Activated CD8-positive, alpha-beta memory T cell treated with anti-CD3 and anti-CD28 coated beads for 24 hours (primary cell): Measurements from ENCODE around the gene PEX10.

Source experiments
- DNase-seq: peaks from one replicate; pipeline ENCODE4 v3.0.0-alpha.2; 2020

PEX10 gene

DNA sequence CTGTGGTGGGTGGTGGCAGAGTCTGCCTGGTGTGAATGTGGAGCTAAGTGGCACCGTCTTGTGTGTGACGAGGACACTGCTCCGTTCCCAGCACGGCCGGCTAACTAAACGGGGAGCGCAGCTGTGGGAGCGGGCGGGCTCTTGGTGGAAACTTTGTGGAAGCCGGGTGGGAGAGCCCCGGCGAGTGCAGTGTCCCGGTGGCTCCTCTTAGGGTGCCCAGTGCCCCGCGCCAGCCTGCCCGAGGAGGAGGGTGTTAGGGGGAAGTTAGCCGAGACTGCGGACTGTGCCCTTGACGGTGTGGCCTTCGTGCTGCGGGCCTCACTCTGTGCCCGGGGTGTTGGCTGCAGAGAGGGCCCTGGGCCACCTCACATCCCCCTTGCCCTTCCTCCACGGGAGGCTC lies 9.9 kb downstream of the PEX10 start:
- DNase-seq, result no peak

DNA sequence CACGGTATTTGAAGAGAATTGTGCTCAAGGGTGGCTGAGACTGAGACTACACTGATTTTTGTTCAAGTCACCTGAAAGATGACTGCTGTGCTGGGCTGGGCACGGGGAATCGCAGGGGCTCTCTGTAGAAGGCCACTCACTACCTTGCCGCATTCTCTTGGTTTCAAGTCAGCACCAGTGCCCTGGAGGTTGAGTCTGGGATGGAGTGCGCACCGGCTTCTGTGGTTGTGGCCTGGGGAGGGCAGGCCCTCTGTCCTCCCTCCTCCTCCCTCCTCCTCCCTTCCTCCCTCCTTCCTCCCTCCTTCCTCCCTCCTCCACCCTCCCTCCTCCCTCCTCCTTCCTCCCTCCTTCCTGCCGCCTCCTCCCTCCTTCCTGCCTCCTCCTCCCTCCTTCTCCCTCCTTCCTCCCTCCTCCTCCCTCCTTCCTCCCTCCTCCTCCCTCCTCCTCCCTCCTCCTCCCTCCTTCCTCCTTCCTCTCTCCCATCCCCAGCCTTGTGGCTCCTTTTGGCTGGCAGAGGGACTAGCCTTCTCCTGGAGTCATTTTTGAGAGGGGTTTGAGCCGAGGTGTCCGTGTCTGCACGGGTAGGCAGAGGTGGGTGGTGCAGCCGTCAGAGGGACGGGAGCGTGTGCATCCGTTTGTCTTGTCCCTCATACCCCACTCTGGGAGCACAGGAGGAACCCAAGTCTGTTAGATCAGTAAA lies 11.3 kb downstream of the PEX10 start:
- DNase-seq, result no peak

DNA sequence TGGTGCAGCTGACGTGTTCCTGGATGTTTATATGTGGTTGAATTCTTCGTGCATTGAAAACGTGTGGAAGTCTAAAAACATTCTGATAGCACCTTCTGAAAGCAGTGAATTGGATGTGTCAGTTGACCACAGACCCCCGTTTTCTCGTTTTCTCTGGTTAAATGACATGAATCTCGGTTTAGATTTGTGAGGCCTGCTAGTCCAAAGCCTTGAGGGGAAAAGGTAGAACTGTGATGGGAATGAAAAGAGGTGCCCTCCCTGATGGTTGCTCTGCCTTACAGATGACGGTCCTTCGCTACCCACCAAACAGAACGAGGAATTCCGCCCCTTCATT lies 11.8 kb downstream of the PEX10 start:
- no peak for DNase-seq

DNA sequence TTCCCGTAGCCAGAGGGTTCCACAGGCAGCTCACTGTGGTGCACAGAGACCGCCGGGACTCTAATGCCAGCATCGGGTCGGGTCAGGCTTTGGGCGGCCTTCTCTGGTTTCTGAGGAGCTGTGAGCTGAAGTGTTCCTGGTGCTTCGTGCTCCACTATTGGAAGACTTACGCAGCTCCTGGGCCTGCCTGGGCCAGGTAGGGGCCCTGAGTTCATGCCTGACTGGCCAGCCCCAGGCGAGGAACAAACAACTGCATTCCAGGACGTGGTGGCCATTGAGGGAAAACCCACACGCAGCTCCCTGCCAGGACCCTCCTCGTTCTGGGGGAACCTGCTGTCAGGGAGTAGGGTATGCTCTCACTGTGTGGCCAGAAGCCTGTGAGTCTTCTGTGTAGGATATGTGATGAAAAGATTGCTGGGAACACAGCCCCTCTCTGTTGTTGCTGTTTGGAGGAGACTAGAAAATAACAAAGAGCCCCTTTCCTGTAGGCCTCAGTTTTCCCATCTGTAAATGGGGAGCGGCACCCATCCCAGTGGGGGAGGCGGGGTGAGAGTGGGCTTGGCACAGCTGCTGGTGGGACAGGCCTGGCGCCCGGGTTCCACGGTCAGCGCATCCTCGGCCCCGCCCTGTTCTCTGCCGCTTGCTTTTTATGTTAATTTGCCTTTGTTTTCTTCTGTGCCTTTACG lies 12.3 kb downstream of the PEX10 start:
- no peak for DNase-seq

DNA sequence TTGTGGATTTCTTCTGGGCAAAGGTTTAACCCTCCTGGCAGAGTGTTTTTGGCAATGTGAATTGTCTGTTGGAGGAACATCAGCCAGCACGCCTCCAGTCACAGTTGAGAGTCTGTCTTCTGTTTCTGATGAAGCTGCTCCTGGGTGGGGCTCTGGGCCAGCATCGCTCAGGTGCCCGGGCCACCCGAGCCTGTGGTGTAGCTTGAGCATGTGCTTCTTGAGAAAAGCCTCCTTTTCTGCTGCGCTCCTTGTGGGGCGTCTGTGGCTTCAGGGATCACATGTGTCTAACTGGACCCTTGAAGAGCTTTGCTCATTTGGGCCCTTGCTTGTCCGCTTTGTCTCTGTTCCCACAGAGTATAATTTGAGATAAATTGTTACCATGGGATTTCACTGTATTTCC lies 13.5 kb downstream of the PEX10 start:
- no peak for DNase-seq

DNA sequence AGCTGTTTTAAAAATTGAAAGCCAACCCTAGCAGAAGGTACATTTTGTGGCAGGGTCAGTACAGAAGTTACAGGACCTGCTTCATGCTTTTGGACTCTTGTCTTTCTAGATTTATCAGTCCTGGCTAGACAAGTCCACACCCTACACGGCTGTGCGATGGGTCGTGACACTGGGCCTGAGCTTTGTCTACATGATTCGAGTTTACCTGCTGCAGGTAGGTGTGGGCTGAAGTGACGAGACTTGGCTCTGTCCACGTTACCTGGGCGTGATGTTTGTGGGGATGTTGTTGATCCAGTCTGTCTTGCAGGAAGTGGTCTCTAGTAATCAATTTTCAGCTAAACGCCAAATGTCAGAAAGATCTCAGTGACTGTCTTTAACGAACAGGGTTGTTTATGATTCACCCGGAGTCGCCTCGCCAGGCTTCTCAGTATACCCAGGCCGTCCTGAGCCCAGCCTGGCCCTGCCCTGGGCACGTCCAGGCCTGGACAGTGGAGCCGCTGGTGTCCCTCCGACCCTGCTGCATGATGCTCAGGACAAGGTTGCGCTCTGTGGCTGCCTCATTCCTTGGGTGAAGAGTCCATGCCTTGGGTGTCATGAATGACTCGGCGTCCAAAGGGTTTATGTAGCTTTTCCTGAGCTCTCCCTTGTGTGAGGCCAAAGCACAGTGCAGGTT lies 15.2 kb downstream of the PEX10 start:
- no peak for DNase-seq

DNA sequence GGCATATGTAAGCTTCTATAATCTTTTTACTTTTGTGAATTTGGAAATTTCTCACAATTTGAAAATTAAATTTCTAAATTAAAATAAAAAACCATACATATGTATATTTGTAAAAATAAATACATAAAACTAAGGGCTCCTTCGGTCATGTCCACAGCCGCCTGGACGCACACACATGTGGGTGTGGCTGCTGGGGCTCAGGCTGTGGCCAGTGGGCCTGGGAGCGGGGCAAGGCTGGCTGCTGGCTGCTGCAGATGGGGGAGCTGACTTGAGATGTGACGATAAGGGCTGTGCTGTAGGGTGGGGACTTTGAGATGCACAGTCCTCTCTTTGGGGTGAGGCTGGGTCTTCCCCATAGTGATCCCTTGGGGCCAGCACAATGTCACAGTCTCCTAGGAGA lies 15.9 kb downstream of the PEX10 start:
- no peak for DNase-seq

DNA sequence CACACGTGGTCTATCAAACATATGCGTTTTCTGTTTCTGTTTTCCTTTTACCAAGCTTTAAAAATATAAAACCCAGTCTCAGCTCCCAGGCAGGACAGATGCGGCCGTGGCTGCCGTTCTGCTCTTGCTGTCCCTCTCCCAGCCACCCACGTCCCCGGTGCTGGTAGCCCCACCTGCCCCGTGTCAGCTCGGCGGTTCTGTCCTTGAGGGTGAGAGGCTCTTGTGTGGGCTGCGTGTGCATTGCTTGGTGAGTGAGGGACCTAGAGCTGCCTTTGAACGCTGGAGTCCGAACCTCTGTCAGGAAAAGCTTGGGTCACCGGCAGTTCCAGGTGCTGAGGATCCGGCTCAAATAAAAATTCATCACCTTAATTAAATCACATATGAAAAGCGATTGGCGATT lies 16.3 kb downstream of the PEX10 start:
- DNase-seq, result no peak

DNA sequence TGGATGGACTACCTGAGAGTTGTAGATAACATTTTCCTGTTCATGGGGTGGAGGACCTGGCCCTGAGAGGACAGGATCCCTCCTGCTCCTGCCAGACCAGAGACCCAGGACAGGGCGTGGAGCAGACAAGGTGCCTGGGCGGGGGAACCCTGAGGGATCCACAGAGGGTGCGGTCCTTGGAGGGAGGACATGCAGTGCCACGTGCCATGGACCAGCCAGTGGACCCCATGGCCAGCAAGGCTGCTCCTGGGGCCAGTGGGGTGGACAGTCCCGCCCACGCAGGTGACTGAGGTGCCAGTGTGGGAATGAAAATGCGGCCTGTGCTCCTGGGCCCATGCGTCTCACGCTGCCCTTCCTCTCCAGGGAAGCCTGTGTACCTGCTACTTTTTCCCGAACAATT lies 17.1 kb downstream of the PEX10 start:
- no peak for DNase-seq

DNA sequence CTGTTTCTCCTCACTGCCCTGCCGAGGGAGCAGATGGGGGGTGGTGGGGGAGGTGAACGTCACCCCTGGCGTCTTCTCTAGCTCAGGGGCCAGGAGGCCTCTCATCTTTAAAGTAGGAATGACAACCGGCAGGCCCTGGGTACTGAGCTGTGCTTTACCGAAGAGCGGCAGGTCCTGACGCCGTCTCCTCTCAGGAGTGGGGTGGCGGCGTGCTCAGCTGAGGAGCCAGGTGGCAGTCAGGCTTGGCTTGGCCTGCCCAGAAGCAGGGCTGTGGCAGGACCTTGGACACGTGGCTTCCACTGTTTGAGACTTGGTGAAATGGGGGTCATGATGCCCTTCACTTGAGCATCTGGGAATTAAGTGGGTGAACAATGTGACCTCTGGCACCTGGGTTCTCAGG lies 17.6 kb downstream of the PEX10 start:
- no peak for DNase-seq

DNA sequence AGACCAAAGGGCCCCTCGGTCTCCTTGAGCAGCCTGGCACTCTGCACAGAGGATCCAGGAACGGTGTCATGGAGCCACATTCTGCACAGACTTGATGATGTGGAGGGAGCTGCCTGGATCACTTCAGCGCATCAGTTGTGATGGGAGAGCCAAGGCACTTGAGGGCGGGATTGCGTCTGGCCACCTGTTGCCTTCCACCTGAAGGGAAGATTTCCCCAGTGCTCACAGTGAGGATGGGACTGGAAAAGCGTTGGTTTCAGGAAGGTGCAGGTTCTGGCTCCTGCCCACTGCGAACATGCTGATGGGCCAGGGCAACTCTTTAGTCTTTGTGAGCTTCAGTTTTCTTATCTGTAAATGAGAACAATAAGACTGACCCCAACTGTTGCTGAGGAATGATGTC lies 18.1 kb downstream of the PEX10 start:
- DNase-seq, result no peak

DNA sequence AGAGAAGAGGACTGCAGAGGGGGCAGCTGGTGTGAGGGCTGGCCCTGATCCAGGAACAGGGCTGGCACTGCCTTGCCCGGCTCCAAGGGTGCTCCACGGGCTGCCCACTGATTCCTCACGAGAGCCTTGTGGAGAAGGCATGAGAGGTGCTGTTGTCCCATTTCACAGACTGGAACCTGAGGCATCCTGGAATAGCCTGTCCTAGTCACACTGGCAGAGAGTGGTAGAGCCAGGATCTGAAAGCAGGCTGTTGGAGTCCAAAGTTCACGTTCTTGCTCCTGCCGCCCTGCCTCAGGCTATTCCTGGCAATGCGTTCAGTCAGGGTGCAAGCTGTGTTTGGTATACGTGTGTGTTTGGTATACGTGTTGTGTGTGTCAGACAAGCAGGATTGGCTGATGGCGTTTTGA lies 18.9 kb downstream of the PEX10 start:
- no peak for DNase-seq

DNA sequence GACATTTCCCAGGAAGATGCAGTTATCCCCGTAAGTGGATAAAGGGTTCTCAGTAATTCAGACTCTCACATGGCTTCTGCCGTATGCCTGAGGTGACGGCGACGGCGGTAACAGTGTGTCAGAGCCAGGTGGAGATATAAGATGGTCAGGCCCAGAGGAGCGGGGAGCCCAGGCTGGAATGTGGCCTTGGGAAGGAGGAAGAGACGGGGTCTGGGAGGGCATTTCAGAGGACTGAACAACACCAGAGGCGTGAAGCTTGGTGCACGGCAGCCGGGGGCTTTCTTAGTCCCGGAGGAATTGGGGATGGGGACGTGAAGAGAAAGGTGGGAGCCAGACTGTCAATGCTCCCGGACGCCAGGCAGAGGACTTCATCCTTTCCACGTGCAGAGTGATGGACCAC lies 19.7 kb downstream of the PEX10 start:
- no peak for DNase-seq

DNA sequence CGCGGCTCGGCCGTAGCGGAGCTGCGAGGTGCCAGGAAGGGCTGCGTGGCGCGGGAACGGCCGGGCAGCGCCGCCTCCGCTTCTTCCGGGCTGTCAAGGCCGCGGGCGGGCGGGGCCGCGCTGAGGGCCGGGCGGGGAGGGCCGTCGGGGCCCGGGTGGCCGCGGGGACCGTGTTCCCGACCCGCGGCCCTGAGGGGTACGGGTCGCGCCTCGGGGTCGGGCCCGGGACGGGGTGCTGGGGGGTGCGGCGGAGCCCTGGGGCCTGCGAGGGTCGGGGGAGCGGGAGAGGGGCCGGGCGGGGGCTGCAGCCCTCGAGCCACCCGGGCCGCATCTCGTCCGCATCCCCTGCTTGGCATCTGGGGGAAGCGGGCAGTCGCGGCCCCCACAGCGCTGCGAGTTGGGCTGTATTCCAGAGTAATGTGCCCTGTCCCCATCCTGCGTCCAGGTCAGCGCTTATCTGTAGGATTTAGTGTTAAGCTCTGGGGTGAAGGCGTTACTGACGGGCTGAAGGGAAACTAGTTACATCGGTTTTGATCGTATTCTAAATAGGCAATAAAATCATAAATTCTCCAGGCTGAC lies 20.3 kb downstream of the PEX10 start:
- no peak for DNase-seq

DNA sequence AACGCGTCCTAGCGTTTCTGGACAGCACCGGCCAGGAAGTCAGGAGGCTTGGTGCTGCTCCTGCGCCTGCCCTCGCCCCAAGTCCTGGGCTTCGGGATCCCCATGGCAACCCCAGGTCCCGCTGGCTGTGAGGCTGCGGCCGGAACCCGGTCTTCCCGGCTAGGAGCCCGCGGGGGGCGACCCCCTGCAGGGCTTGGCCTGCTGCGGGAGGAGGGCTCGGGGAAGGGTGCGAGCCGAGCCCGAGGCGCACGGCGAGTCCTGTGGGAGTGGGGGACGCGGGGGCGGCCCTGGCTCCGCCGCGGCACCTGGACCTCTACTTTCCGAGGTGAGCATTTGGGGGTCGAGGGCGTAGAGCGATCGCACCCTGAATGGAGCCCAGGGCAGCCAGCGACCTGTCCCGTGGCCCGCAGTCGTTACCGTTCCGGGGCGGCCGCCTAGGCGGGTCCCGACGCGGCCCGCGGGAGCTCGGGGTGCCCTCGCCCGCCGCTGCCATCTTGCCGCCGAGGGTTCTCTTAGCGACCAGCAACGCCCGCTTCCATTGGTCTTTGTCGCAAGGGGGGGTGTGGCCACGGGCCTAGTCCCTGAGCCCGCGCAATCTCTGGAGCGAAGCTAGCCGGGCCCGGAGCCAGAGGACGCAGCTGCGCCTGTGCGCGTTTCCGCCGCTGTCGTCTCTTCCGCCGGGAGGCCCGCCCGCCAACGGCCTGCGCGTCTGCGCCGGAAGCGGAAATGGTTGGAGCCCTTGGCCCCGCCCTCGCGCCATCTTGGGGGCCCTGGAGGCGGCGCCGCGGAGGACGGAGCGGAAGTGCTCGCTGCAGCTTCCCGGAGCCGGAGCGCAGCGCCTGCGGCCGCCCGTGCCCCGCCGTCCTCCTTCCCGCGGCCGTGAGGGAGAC lies 21.1 kb downstream of the PEX10 start, which contains the start of the genes MORN1 and RER1:
Gene MORN1, minus strand, starts transcription at position 514 of the 890 bp plus-strand sequence. Its CDS starts 21 bp downstream, at position 493.
Gene RER1, plus strand, starts transcription at position 801 of the 890 bp plus-strand sequence. CDS start 3,950 bp downstream, outside the sequence.
- peak; percentile 98 for DNase-seq

DNA sequence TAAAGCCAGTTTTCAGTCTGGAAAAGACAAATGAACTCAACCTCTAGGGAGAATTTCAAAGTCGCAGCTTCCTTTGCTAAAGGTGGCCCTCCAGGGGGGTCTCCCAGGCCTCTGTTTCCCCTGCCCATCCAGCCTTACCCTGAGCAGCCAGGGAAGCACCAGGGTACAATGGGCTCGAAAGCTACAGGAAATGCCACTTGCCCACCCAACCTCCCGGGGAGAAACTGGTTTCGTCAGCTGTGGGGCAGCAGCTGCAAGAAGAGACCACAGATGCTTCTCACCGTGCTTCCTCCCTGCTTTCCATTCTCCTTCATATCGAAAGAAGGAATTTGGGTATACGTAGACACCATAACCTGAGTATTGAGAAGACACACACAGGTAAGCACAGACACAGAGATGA lies 22.7 kb downstream of the PEX10 start:
- DNase-seq, result no peak

DNA sequence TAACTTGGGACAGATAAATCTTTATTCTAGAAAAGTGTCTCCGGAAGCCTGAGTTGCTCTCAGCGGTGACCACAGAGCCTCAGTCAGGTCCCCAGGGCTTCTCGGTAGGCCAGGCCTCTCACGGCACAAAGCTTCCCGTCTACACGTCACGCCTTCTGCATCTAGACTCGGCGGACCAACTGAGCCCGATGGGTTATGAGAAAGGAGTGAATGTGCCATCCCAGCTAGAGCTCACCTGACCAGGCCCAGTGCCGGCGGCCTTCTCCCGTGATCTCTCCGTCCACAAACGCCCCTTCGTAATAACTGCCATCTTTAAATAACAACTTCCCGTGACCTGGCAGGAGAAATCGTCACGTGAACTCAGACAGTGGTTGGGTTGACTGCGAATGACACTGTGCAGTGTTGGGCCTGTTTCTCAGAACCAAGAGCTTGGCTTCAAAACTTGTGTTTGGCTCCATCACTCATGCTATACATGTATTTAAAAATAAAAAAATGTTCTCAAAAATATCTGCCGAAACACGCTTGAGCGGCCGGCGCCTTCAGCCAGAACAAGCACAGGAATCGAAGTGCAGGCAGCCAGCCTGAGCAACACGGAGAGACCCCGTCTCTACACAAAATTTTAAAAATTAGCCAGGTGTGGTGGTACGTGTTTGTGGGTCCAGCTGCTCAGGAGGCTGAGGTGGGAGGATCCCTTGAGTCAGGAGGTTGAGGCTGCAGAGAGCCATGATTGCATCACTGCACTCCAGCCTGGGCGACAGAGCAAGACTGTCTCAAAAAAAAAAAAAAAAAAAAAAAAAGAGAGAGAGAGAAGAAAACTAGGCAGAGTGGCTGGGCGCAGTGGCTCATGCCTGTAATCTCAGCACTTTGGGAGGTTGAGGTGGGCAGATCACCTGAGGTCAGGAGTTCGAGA lies 24.1 kb downstream of the PEX10 start:
- no peak for DNase-seq

DNA sequence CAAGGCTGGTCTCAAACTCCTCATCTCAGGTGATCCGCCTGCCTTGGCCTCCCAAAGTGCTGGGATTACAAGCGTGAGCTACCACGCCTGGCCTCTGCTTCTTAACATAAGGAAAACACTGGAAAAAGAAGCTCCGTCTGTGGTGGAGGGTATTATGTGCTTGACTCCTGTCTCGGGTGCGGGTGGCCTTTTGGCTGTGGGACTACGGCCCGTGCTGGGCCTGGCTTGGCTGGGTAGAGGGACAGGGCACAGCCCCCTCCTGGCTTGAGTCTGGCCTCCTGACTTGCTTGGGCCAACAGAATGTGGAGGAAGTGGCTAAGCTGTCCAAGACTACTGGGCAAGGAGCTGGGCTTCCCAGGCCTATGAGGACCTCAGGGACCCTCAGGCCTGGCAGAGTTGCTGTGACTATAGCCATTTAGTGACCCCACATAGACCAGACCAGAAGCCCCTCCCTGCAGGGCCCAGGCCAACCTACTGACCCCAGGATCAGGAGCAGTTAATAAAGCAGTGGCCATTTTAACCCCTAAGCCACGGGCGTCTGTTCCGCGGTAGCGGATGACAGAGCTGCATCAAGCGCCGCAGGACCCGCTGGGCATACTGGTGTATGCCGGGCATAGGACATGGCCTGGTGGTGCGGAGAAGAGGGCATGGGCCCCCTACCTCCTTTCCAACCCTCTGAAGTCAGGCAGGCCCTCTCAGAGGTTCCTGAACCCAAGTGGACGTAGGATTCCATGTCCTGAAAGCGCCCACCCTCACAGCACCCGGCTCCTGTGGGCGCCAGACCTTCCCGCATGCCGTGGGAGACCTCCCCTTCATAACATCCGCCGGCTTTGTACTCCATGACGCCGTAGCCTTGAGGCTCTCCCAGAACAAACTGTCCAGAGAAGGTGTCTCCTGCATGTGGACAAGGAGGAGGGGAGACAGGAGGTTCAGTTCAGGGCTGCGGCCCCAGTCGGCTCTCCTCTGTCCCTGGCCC lies 25.4 kb downstream of the PEX10 start:
- no peak for DNase-seq

DNA sequence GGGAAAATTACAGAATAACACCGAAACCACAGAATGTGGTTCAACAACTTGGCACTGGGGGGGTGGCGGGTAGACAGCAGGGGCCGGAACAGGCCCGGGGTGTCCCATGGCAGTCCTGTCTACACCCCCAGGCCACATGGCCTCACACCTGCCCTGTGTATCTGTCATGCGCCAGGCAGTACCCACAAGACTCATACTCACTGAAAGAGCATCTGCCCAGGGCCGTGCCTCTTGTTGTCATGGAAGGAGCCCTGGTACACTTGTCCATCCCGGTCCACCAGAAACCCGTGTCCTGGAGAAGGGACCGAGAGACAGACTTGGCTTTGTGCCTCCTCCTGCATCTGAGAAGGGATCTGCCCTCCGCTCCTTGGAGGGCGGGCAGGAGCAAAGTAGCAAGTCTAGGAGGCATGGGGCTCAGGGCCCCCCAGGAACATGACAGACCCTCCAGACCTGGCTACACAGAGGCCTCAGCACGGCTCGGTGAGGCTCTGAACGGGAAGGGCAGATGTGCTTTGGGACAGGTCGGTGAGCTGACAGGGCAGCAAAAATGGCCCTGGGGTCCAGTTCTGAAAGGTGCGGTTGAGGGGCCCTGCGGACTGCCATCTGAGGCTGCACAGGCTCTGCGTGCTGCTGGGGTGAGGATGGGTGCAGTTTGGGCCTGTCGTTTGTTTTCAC lies 26.6 kb downstream of the PEX10 start:
- no peak for DNase-seq
